GM19452 (cell line): Measurements from ENCODE around the gene SGO2.
"Not testable (repeated sequence)": the region's sequence is repeated elsewhere in the genome, so short reads cannot be mapped to it uniquely, and the experiment has no call there.

Experiments used
- ATAC-seq: cut with Tn5 transposase; IDR thresholded peaks from one replicate; pipeline ENCODE4 v1.9.1; 2021; ENCODE audit not compliant: unreplicated experiment

Gene SGO2

DNA sequence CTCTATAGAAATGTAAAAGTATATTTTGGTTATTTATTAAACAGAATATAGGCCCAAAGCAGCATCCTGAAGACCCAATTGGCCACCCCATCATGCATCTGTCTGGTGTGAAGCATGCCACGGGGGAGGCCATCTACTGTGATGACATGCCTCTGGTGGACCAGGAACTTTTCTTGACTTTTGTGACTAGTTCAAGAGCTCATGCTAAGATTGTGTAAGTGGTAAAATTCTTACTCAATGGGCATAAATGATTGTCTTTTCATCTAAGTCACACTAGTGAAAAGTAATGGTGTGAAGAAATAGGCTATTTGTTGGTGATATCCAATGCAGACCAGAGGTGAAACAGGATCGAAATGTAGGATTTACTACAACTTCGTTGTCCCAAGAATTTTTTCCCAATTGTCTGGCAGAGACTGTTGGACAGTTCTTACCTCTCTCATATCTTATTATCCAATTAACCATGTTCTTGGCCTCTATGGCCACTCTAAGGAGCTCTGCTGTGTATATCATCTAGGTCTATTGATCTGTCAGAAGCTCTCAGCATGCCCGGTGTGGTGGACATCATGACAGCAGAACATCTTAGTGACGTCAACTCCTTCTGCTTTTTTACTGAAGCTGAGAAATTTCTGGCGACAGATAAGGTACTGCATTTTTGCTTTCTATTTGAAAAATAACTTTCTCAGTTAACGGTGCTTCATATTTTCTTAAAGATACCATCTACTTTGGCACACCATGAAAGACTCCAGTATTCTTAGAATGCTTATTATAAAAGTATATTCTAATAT, 94.8 kb downstream of the SGO2 start:
- ATAC-seq, result no peak

DNA sequence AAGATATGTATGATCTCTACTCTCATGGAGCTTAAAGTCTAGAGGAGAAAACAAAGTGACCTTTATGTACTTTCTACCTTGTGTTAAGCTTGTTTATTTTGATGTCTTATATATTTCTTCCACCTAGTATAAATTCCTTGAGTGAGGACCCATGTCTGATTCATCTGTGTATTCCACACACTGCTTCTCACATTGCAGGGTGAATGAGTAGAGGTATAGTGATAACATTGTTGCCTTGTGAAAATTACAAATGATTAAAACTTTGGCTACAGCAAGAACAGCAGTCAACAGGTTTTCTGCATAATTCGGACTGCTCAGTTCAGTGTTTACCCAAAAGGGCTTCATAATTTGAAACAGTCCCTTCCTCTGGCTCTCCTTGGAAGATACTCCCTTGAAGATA, 96.1 kb downstream of the SGO2 start:
- ATAC-seq, result no peak

- no peak for ATAC-seq
These were observed 98.0 kb downstream of the SGO2 start for GRCh38 chr2:200624026-200624425.

DNA sequence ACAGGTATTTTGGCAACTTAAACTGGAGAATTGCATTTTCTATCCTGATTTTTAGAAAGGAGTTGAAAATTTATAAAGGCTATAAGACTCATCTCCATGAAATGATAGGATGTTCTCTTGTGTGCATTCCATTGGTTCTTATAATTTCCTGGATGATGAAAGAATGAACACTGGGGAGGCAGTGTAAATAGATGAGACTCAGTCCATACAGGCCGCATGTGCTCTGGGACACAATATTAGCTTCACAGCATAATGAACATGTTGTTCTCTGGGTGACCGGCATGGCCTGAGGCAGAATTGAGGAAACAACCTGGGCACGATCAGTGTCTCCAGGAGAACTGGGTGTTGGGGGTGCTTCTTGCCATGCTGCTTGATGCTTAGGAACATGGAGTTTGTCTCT, 98.7 kb downstream of the SGO2 start:
- ATAC-seq, result no peak

GRCh38 chr2:200625282-200625681, 99.3 kb downstream of the SGO2 start:
- no peak for ATAC-seq

DNA sequence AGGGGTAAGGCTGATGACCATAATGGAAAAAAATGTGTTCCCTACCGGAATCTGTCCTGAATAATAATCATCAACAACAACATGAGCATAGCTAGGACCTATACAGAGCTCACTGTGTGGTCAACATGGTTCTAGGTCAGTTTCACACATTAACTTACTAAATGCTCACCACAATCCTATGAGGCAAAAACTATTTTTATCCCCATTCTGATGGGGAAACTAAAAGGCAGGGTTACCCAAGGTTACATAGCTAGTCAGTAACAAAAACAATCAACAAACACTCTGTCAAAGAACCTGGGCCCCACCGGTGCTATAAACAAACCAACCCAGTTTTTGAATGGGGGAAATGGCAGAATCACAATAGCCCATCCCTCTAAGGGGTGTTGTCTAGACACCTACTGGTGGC, 100.0 kb downstream of the SGO2 start:
- ATAC-seq, result no peak

- ATAC-seq, result no peak
These were observed 101.2 kb downstream of the SGO2 start for GRCh38 chr2:200627110-200627770.

DNA sequence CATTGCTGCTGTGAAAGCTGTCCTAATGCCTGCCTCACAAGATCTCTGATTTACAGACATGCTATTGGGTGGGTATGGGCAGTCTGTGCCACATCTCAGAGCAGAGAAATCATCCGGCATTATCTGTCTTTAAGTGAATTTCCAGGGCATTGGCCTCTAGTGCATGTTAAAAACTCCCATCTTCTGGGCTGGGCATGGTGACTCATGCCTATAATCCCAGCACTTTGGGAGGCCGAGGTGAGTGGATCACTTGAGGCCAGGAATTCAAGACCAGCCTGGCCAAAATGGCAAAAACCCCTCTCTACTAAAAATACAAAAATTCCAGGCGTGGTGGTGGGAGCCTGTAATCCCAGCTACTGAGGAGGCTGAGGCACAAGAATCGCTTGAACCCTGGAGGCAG, 102.5 kb downstream of the SGO2 start:
- not testable (repeated sequence) for ATAC-seq

DNA sequence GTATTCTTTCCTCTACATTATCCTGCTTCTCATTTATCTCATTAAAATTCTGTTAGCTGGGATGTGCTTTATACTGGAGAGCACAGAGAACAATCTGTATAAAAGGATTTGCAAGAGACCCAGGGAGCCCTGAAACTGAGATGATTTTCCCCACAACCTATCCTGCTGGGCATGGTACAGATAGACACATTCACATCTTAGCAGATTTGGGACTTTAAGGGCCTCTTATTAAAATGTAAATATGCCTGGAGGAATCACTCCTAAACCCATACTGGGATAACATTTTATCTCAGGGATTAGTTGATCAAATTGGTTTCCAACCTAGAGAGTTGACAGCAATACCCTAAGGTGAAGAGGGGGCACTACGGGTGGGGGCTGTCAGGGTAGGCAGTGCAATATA, 105.3 kb downstream of the SGO2 start:
- ATAC-seq, result no peak
